A673 (cell line): ENCODE results near the gene POLE. TPM values are rescaled to one million over a fixed set of nuclear protein-coding genes. Genes with fewer than 3 reads are reported as not detected.

Experiments
- BruUV-seq: library from RNA; stranded (reverse); fragments of 400-500 nt; replicated peaks from 2 replicates; lab custom pipeline; 2021; lab: Mats Ljungman, UMichigan
- CTCF ChIA-PET: fragments of 300-600 bp; sonication (Branson Sonifier 250); formaldehyde crosslinking; loops from one replicate; lab custom pipeline; 2022; ENCODE audit warnings: antibody characterized with exemption; lab: Charles Lee
- POLR2A ChIA-PET: fragments of 300-600 bp; sonication (Branson Sonifier 250); formaldehyde crosslinking; loops from one replicate; lab custom pipeline; 2022; ENCODE audit warnings: antibody characterized with exemption; ENCODE audit not compliant: low non-redundant PET; lab: Charles Lee
- DNase-seq: peaks from one replicate; pipeline ENCODE4 v3.0.0-alpha.2; 2015; ENCODE audit warnings: low spot score
- H3K27ac ChIP-seq: fragments of 200-600 bp; sonication (generic); 2 replicates; pipeline ENCODE4 v1.5.1; 2016; ENCODE audit warnings: mixed run types, low read depth, mild to moderate bottlenecking, mixed read lengths, antibody characterized with exemption, low read length; ENCODE audit not compliant: poor library complexity, severe bottlenecking
- H3K27me3 ChIP-seq: fragments of 200-600 bp; sonication (generic); replicated peaks from 2 replicates; pipeline ENCODE4 v1.6.1; 2017; ENCODE audit warnings: mixed run types, low read depth, mild to moderate bottlenecking, mixed read lengths, antibody characterized with exemption, low read length; ENCODE audit not compliant: insufficient read depth, poor library complexity
- H3K36me3 ChIP-seq: fragments of 200-600 bp; sonication (generic); 2 replicates; pipeline ENCODE4 v1.6.1; 2016; ENCODE audit warnings: mixed run types, mild to moderate bottlenecking, mixed read lengths, antibody characterized with exemption, low read length; ENCODE audit not compliant: insufficient read depth, poor library complexity, severe bottlenecking
- H3K4me1 ChIP-seq: fragments of 200-600 bp; sonication (generic); 2 replicates; pipeline ENCODE4 v1.6.1; 2017; ENCODE audit warnings: mixed run types, mild to moderate bottlenecking, mixed read lengths, antibody characterized with exemption, low read length; ENCODE audit not compliant: insufficient read depth, poor library complexity, severe bottlenecking
- H3K4me3 ChIP-seq: fragments of 200-600 bp; sonication (generic); 2 replicates; pipeline ENCODE4 v1.5.1; 2016; ENCODE audit warnings: low read depth, mixed run types, mild to moderate bottlenecking, mixed read lengths, low read length; ENCODE audit not compliant: poor library complexity, severe bottlenecking
- H3K9me3 ChIP-seq: fragments of 200-600 bp; sonication (generic); 2 replicates; pipeline ENCODE4 v1.6.1; 2016; ENCODE audit warnings: mixed run types, low read depth, mild to moderate bottlenecking, mixed read lengths, antibody characterized with exemption, low read length; ENCODE audit not compliant: poor library complexity, severe bottlenecking
- CTCF ChIP-seq: fragments of 300-800, 200-600 bp; sonication (generic); conservative IDR thresholded peaks from 2 replicates; pipeline ENCODE4 v1.5.1; 2017; ENCODE audit warnings: low read depth, mild to moderate bottlenecking, antibody characterized with exemption, low read length, moderate library complexity, mixed read lengths
- EZH2 ChIP-seq: fragments of 200-600 bp; sonication (generic); IDR thresholded peaks from 2 replicates; pipeline ENCODE4 v1.6.1; 2017; ENCODE audit warnings: borderline replicate concordance, low read depth, mild to moderate bottlenecking, mixed read lengths, antibody characterized with exemption, low read length; ENCODE audit not compliant: poor library complexity, severe bottlenecking
- intact Hi-C: fragments of 100-400 bp; cut with micrococcal nuclease; formaldehyde crosslinking; loops from one replicate; pipeline ENCODE4 v1.10.0; 2022; ENCODE audit not compliant: unreplicated experiment
- total RNA-seq: library from RNA; stranded (reverse); gene quantifications from 2 replicates; pipeline ENCODE4 v1.2.3, GENCODE V29; 2021

The POLE gene
- total RNA-seq, 1 experiment from 2014 or later = 239 TPM

- H3K9me3 ChIP-seq = no peaks in the 10 kb centered on the region
- no TSS peak for BruUV-seq
- no peak overlapping the region for H3K27ac ChIP-seq
- H3K27me3 ChIP-seq = no peaks in the 10 kb centered on the region
- no peak overlapping the region for H3K4me3 ChIP-seq
- peaks cover 86% of the 10 kb centered on the region for H3K36me3 ChIP-seq
- TF ChIP-seq CTCF (no peak), EZH2 (no peak)
- no peaks in the 10 kb centered on the region for H3K4me1 ChIP-seq
- ChIA-PET CTCF (no interaction called here), POLR2A (no interaction called here)
- no peak for DNase-seq
- intact Hi-C loops = loop anchor here (5.0 kb wide), 1 partner anchor 42 kb away; no protein-coding TSS in a partner anchor
Observed at GRCh38 chr12:132635076-132635955, 51.8 kb downstream of the POLE start.

GRCh38 chr12:132634411-132634990 is 52.6 kb downstream of the POLE start:
- H3K4me1 ChIP-seq = no peaks in the 10 kb centered on the region
- no TSS peak for BruUV-seq
- peaks cover 94% of the 10 kb centered on the region for H3K36me3 ChIP-seq
- TF ChIP-seq EZH2 (no peak), CTCF (no peak)
- POLR2A ChIA-PET = no interaction called here
- no peaks in the 10 kb centered on the region for H3K27me3 ChIP-seq
- H3K27ac ChIP-seq = no peak overlapping the region
- DNase-seq = no peak
- no peak overlapping the region for H3K4me3 ChIP-seq
- intact Hi-C loops = no loop called here
- CTCF ChIA-PET = no interaction called here
- no peaks in the 10 kb centered on the region for H3K9me3 ChIP-seq

DNA sequence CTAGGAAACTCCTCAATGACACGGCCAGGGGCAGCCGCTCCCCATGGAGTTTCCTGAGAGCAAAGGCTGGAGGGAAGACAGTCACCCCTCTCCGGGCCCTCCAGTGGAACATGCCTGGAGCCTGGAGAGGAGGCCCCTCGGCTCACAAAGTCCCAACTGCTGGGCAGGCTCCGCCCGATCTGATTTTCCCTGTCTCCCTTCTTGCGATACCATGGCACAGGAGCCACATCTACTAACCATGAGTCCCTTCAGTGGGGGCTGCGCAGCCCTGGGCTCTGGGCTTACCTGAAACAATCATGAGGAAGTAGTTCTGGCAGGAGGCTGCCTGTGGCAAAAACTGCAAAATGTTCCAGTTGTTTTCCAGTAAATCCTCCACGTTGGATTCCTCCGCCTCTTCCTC is 53.2 kb downstream of the POLE start:
- H3K4me3 ChIP-seq = no peak overlapping the region
- TF ChIP-seq EZH2 = no peak
- TF ChIP-seq CTCF = no peak
- H3K27me3 ChIP-seq = no peaks in the 10 kb centered on the region
- no peak for DNase-seq
- no peaks in the 10 kb centered on the region for H3K4me1 ChIP-seq
- CTCF ChIA-PET = interaction anchor here (1.1 kb wide), 1 partner anchor 19 kb away, joined by 4 read pairs; no protein-coding TSS in a partner anchor
- POLR2A ChIA-PET = no interaction called here
- no TSS peak for BruUV-seq
- H3K27ac ChIP-seq = no peak overlapping the region
- H3K9me3 ChIP-seq = no peaks in the 10 kb centered on the region
- peaks cover 98% of the 10 kb centered on the region for H3K36me3 ChIP-seq
- intact Hi-C loops = no loop called here
